ENCODE results near the gene CDC37L1.

GRCh38 chr9:4706021-4706420 lies 26.7 kb downstream of the CDC37L1 start:
- no peak for TF ChIP-seq CTCF (IDR thresholded peaks at IDR 0.05 in 8 of 11, conservative IDR thresholded peaks at IDR 0.05 in 3 of 11)
- no peak for TF ChIP-seq POLR2A (IDR thresholded peaks at IDR 0.05)
- TF ChIP-seq POLR2AphosphoS5 (IDR thresholded peaks at IDR 0.05) = no peak

Data from spleen (tissue), 7 donors.